HepG2 (cell line): ENCODE data around the gene MCF2L. TPM values are rescaled to one million over a fixed set of nuclear protein-coding genes. Genes with fewer than 3 reads are reported as not detected.

Source experiments
- AHR ChIP-seq: IDR thresholded peaks from 2 replicates; pipeline ENCODE4 v1.6.1; 2018; ENCODE audit warnings: missing genetic modification reagents, missing compliant biosample characterization
- CENPBD1 ChIP-seq: sonication (generic); formaldehyde crosslinking; IDR thresholded peaks from 2 replicates; pipeline ENCODE4 v1.8.0; 2022; ENCODE audit warnings: missing genetic modification reagents, low read depth, mild to moderate bottlenecking, borderline replicate concordance
- DPF2 ChIP-seq: sonication (generic); formaldehyde crosslinking; IDR thresholded peaks from 2 replicates; pipeline ENCODE4 v1.4.0; 2020; ENCODE audit warnings: mild to moderate bottlenecking, low read depth, missing genetic modification reagents, borderline replicate concordance
- KAT8 ChIP-seq: IDR thresholded peaks from 2 replicates; pipeline ENCODE4 v1.6.1; 2016; ENCODE audit warnings: missing genetic modification reagents, missing compliant biosample characterization
- NCOA2 ChIP-seq: sonication (generic); formaldehyde crosslinking; IDR thresholded peaks from 2 replicates; pipeline ENCODE4 v1.8.0; 2022; ENCODE audit warnings: inconsistent platforms
- NFKB2 ChIP-seq: sonication (generic); formaldehyde crosslinking; IDR thresholded peaks from 2 replicates; pipeline ENCODE4 v1.4.0; 2020; ENCODE audit warnings: missing genetic modification reagents, borderline replicate concordance
- NR1H2 ChIP-seq: sonication (generic); formaldehyde crosslinking; IDR thresholded peaks from 2 replicates; pipeline ENCODE4 v1.8.1; 2022; ENCODE audit warnings: low read depth, missing genetic modification reagents, borderline replicate concordance
- RAD21 ChIP-seq: fragments of 450-650 bp; formaldehyde crosslinking; IDR thresholded peaks from 2 replicates; pipeline ENCODE4 v1.5.0; 2020; ENCODE audit warnings: mild to moderate bottlenecking
- RFXAP ChIP-seq: sonication (generic); formaldehyde crosslinking; IDR thresholded peaks from 2 replicates; pipeline ENCODE4 v1.4.0; 2020; ENCODE audit warnings: missing genetic modification reagents, borderline replicate concordance
- SAFB2 ChIP-seq: sonication (generic); formaldehyde crosslinking; IDR thresholded peaks from 2 replicates; pipeline ENCODE4 v1.5.1; 2020; ENCODE audit warnings: missing genetic modification reagents, low read depth, mild to moderate bottlenecking, borderline replicate concordance
- SOX5 ChIP-seq: IDR thresholded peaks from 2 replicates; pipeline ENCODE4 v1.6.1; 2016; ENCODE audit warnings: borderline replicate concordance
- SRSF9 ChIP-seq: fragments of 200-400 bp; formaldehyde crosslinking; IDR thresholded peaks from 2 replicates; pipeline ENCODE4 v1.6.1; 2018; ENCODE audit warnings: borderline replicate concordance, mild to moderate bottlenecking, low read depth, low read length; ENCODE audit not compliant: insufficient read depth, poor library complexity, severe bottlenecking
- TFAP4 ChIP-seq: sonication (generic); IDR thresholded peaks from 2 replicates; pipeline ENCODE4 v1.6.1; 2016; ENCODE audit warnings: low read depth, borderline replicate concordance
- TGIF2 ChIP-seq: IDR thresholded peaks from 2 replicates; pipeline ENCODE4 v1.6.1; 2016; ENCODE audit warnings: control low read depth, missing compliant biosample characterization
- ZBTB38 ChIP-seq: sonication (generic); formaldehyde crosslinking; IDR thresholded peaks from 2 replicates; pipeline ENCODE4 v1.5.1; 2020; ENCODE audit warnings: mild to moderate bottlenecking, missing genetic modification reagents
- ZIK1 ChIP-seq: sonication (generic); formaldehyde crosslinking; IDR thresholded peaks from 2 replicates; pipeline ENCODE4 v1.5.0; 2020; ENCODE audit warnings: mild to moderate bottlenecking, low read depth, missing genetic modification reagents, borderline replicate concordance
- ZNF263 ChIP-seq: sonication (generic); formaldehyde crosslinking; IDR thresholded peaks from 2 replicates; pipeline ENCODE4 v1.4.0; 2020; ENCODE audit warnings: missing genetic modification reagents
- ZNF280B ChIP-seq: sonication (generic); formaldehyde crosslinking; IDR thresholded peaks from 2 replicates; pipeline ENCODE4 v1.5.0; 2020; ENCODE audit warnings: missing genetic modification reagents, mild to moderate bottlenecking, borderline replicate concordance
- ZNF451 ChIP-seq: sonication (generic); formaldehyde crosslinking; IDR thresholded peaks from 2 replicates; pipeline ENCODE4 v1.5.0; 2020; ENCODE audit warnings: mild to moderate bottlenecking, missing genetic modification reagents
- polyA plus RNA-seq, 8 experiments: library from polyadenylated mRNA; depleted of rRNA in 3 of 8; stranded (reverse) in 7 of 8; unstranded in 1 of 8; fragments of >200 nt; fragmentation: Illumina TruSeq in 4 of 8; extraction: Trizol in 4 of 8; gene quantifications; 2 replicates each; pipeline versions ENCODE4 v1.2.1 to v1.2.3, GENCODE V29; 2011 to 2016; ENCODE audit warnings: low read depth in 4 of 8, missing spikeins in 1 of 8, mixed read lengths in 1 of 8; ENCODE audit not compliant: insufficient read depth in 1 of 8
- total RNA-seq, 5 experiments: library from RNA; depleted of rRNA; stranded (reverse); fragments of >200 nt; fragmentation: Illumina TruSeq; extraction: Trizol; gene quantifications; 2 replicates each; pipeline ENCODE4 v1.2.3, GENCODE V29; 2016; ENCODE audit warnings: low read depth in 1 of 5
- TF ChIP-seq, protein P1 (sequence below): sonication (generic); formaldehyde crosslinking; conservative IDR thresholded peaks from 2 replicates; pipeline ENCODE4 v1.4.0; 2020; ENCODE audit warnings: missing genetic modification reagents
- TF ChIP-seq, protein P2 (sequence below): sonication (generic); formaldehyde crosslinking; IDR thresholded peaks from 2 replicates; pipeline ENCODE4 v1.5.1; 2020; ENCODE audit warnings: missing genetic modification reagents, mild to moderate bottlenecking, borderline replicate concordance
- TF ChIP-seq, protein P3 (sequence below): IDR thresholded peaks from 2 replicates; pipeline ENCODE4 v1.6.1; 2016

MCF2L gene
- total and polyA plus RNA-seq, 2 of the 13 experiments (the other 11 are each of a cell fraction or from before 2014, with no cell fraction given), result 19.4 to 28.4 TPM

GRCh38 chr13:112928972-112929782 lies 39.8 kb upstream of the MCF2L start (continued):
- no peak for TF ChIP-seq SRSF9
- peak; percentile 52; the same call in 1 of the 2 replicates for TF ChIP-seq NFKB2
- peak; percentile 86 for TF ChIP-seq TGIF2
- no peak for TF ChIP-seq NR1H2 (CRISPR knock-in tag)
- 0 out of 2 replicates have a peak, but pooled peaks have one; percentile 37 for TF ChIP-seq NCOA2 (CRISPR knock-in tag)
- TF ChIP-seq, protein P1, sequence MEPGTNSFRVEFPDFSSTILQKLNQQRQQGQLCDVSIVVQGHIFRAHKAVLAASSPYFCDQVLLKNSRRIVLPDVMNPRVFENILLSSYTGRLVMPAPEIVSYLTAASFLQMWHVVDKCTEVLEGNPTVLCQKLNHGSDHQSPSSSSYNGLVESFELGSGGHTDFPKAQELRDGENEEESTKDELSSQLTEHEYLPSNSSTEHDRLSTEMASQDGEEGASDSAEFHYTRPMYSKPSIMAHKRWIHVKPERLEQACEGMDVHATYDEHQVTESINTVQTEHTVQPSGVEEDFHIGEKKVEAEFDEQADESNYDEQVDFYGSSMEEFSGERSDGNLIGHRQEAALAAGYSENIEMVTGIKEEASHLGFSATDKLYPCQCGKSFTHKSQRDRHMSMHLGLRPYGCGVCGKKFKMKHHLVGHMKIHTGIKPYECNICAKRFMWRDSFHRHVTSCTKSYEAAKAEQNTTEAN (CRISPR knock-in tag), result 0 out of 2 replicates have a peak, but pooled peaks have one; percentile 57
- TF ChIP-seq SOX5 (CRISPR knock-in tag), result peak; percentile 59; the same call in 1 of the 2 replicates
- TF ChIP-seq, protein P2, sequence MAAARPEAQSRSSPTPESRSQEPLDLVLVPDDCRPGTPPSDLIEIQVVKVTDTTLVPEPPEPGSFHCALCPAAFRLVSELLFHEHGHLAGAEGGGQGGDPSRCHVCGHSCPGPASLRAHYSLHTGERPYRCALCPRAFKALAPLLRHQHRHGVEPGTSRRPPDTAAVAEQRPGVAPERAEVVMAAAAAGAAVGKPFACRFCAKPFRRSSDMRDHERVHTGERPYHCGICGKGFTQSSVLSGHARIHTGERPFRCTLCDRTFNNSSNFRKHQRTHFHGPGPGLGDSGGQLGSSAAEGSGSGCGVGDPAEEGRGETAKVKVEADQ (CRISPR knock-in tag), result peak; percentile 55; the same call in 1 of the 2 replicates
- TF ChIP-seq KAT8 (CRISPR knock-in tag), result 0 out of 2 replicates have a peak, but pooled peaks have one; percentile 18
- no peak for TF ChIP-seq SAFB2
- TF ChIP-seq, protein P3, sequence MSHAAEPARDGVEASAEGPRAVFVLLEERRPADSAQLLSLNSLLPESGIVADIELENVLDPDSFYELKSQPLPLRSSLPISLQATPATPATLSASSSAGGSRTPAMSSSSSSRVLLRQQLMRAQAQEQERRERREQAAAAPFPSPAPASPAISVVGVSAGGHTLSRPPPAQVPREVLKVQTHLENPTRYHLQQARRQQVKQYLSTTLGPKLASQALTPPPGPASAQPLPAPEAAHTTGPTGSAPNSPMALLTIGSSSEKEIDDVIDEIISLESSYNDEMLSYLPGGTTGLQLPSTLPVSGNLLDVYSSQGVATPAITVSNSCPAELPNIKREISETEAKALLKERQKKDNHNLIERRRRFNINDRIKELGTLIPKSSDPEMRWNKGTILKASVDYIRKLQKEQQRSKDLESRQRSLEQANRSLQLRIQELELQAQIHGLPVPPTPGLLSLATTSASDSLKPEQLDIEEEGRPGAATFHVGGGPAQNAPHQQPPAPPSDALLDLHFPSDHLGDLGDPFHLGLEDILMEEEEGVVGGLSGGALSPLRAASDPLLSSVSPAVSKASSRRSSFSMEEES, result peak; percentile 18; the same call in 1 of the 2 replicates
- TF ChIP-seq RAD21 (CRISPR knock-in tag), result peak; percentile 24; the same call in 1 of the 2 replicates
- no peak for TF ChIP-seq ZIK1 (CRISPR knock-in tag)
- TF ChIP-seq ZNF263 (CRISPR knock-in tag), result peak; percentile 87
- TF ChIP-seq RFXAP, result 0 out of 2 replicates have a peak, but pooled peaks have one; percentile 44
- TF ChIP-seq CENPBD1 (CRISPR knock-in tag), result no peak
- TF ChIP-seq DPF2 (CRISPR knock-in tag), result peak; percentile 21; the same call in 1 of the 2 replicates
- peak; percentile 29; the same call in 1 of the 2 replicates for TF ChIP-seq ZBTB38 (CRISPR knock-in tag)
- no peak for TF ChIP-seq ZNF280B (CRISPR knock-in tag)
- no peak for TF ChIP-seq ZNF451
- no peak for TF ChIP-seq AHR (CRISPR knock-in tag)
- TF ChIP-seq TFAP4, result peak; percentile 92; the same call in 1 of the 2 replicates
